PC-3 (cell line): ENCODE results near the gene MOB4.

Experiments used
- CTCF ChIP-seq: fragments of 300-600 bp; sonication (generic); conservative IDR thresholded peaks from 2 replicates; pipeline ENCODE4 v1.5.1; 2017; ENCODE audit warnings: antibody characterized with exemption, low read depth, mild to moderate bottlenecking, low read length
- EZH2 ChIP-seq: fragments of 300-600 bp; sonication (generic); IDR thresholded peaks from one replicate; pipeline ENCODE4 v1.6.1; 2017; ENCODE audit warnings: antibody characterized with exemption, mild to moderate bottlenecking, low read length; ENCODE audit not compliant: unreplicated experiment
- EZH2phosphoT487 ChIP-seq: fragments of 300-600 bp; sonication (generic); IDR thresholded peaks from 2 replicates; pipeline ENCODE4 v1.6.1; 2018; ENCODE audit warnings: mild to moderate bottlenecking, antibody characterized with exemption, low read length, borderline replicate concordance

GRCh38 chr2:197601726-197602125 lies 85.9 kb downstream of the MOB4 start:
- no peak for TF ChIP-seq CTCF
- TF ChIP-seq EZH2, result no peak
- no peak for TF ChIP-seq EZH2phosphoT487
